GM19463 (cell line): ENCODE measurements around the gene GRAMD2B.

Experiments
- ATAC-seq: cut with Tn5 transposase; IDR thresholded peaks from one replicate; pipeline ENCODE4 v1.9.1; 2021; ENCODE audit warnings: mild to moderate bottlenecking, moderate library complexity; ENCODE audit not compliant: unreplicated experiment

GRAMD2B gene

GRCh38 chr5:126477294-126478117 is 54.3 kb downstream of the GRAMD2B start:
- no peak for ATAC-seq

GRCh38 chr5:126479810-126480209 is 56.6 kb downstream of the GRAMD2B start:
- no peak for ATAC-seq

GRCh38 chr5:126480824-126481223 is 57.6 kb downstream of the GRAMD2B start:
- ATAC-seq = no peak

GRCh38 chr5:126481243-126481642 is 58.0 kb downstream of the GRAMD2B start:
- ATAC-seq = no peak

- ATAC-seq = no peak
These were observed 59.4 kb downstream of the GRAMD2B start for GRCh38 chr5:126482591-126482990.

- no peak for ATAC-seq
These were observed 59.9 kb downstream of the GRAMD2B start for GRCh38 chr5:126483156-126483555.

GRCh38 chr5:126484253-126484652 is 61.0 kb downstream of the GRAMD2B start:
- ATAC-seq = no peak

- no peak for ATAC-seq
These were observed 63.1 kb downstream of the GRAMD2B start for GRCh38 chr5:126486332-126486731.

- no peak for ATAC-seq
These were observed 64.4 kb downstream of the GRAMD2B start for GRCh38 chr5:126487596-126487995.

GRCh38 chr5:126488443-126489065 is 65.3 kb downstream of the GRAMD2B start:
- ATAC-seq = no peak

- no peak for ATAC-seq
These were observed 67.1 kb downstream of the GRAMD2B start for GRCh38 chr5:126490167-126490940.

GRCh38 chr5:126492939-126493338 is 69.7 kb downstream of the GRAMD2B start:
- ATAC-seq = no peak

GRCh38 chr5:126494393-126494792 is 71.2 kb downstream of the GRAMD2B start:
- no peak for ATAC-seq

GRCh38 chr5:126497506-126497905 is 74.3 kb downstream of the GRAMD2B start:
- no peak for ATAC-seq

- no peak for ATAC-seq
These were observed 76.1 kb downstream of the GRAMD2B start for GRCh38 chr5:126499278-126499677.

GRCh38 chr5:126499853-126500342 is 76.7 kb downstream of the GRAMD2B start:
- peak; percentile 55 for ATAC-seq

GRCh38 chr5:126501448-126501847 is 78.2 kb downstream of the GRAMD2B start:
- ATAC-seq = no peak

- ATAC-seq = no peak
These were observed 80.4 kb downstream of the GRAMD2B start for GRCh38 chr5:126503602-126504104.

- ATAC-seq = no peak
These were observed 82.9 kb downstream of the GRAMD2B start for GRCh38 chr5:126506079-126506478.

- ATAC-seq = no peak
These were observed 85.2 kb downstream of the GRAMD2B start for GRCh38 chr5:126508251-126508961.

- peak; percentile 51 for ATAC-seq
These were observed 85.7 kb downstream of the GRAMD2B start for GRCh38 chr5:126508962-126509279.
